ENCODE measurements around the gene CWH43.

Gene CWH43

DNA sequence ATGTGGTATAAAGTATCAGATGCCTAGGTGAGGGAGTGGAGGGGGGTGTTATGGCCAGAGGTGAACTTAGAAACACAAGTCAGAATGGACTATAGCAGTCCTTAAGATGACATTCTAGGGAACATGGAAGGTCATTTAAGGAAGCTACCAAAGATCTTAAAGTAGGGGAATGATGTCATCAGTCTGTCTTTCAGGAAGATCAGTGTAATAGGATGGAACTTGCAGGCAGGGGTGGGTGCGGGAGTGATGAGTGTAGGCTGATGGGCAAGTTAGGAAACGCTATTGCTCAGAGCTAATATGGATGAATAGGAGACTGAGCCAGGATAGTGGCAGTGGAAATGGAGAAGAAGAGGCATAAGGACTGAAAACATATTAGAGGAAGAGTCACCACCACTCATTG is 27.5 kb upstream of the CWH43 start:
- in situ Hi-C loops (cut with HindIII; ENCODE audit: low sequenced_read_pairs), result loop anchor here (25.0 kb wide), 1 partner anchor 396 kb away; no protein-coding TSS in a partner anchor
- TF ChIP-seq, protein P1, sequence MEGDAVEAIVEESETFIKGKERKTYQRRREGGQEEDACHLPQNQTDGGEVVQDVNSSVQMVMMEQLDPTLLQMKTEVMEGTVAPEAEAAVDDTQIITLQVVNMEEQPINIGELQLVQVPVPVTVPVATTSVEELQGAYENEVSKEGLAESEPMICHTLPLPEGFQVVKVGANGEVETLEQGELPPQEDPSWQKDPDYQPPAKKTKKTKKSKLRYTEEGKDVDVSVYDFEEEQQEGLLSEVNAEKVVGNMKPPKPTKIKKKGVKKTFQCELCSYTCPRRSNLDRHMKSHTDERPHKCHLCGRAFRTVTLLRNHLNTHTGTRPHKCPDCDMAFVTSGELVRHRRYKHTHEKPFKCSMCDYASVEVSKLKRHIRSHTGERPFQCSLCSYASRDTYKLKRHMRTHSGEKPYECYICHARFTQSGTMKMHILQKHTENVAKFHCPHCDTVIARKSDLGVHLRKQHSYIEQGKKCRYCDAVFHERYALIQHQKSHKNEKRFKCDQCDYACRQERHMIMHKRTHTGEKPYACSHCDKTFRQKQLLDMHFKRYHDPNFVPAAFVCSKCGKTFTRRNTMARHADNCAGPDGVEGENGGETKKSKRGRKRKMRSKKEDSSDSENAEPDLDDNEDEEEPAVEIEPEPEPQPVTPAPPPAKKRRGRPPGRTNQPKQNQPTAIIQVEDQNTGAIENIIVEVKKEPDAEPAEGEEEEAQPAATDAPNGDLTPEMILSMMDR (IDR thresholded peaks at IDR 0.05; ENCODE audit: low read depth, low read length, missing control alignments), result no peak
- H3K4me3 ChIP-seq (ENCODE audit: low read depth, low read length), result no peak overlapping the region
- DNase-seq (ENCODE audit: low read depth), result no peak

DNA sequence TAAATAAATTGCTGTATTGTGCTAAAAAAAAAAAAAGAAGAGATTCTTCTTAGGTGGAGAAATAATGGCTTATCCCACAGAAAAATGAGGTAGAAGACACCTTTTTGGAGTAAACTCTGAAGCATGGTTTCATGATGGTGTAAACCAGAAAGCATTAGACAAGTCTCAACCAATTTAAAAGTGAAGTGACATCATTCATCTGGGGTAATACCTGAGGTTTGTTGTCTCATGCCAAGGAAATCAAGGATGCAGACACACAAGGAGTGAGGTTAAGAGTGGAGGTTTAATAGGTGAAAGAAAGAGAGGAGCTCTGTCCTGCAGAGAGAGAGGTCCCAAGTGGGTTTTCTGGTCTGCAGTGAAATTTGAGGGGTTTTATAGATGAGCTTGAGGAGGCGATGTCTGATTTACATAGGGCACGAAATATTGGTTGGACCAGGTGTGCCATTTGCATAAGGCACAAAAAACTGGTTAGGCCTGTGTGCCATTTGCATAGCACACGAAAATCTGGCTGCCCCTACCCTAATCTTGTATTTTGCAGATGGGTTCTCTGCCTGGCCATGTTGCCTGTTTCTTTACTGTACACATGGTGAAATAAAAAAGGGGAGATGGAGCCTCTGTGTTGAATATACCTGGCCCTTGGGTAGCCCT is 25.0 kb upstream of the CWH43 start:
- DNase-seq (ENCODE audit: low read depth), result no peak
- no peak overlapping the region for H3K4me3 ChIP-seq (ENCODE audit: low read depth, low read length)
- in situ Hi-C loops (cut with HindIII; ENCODE audit: low sequenced_read_pairs), result loop anchor here (25.0 kb wide), 1 partner anchor 399 kb away; no protein-coding TSS in a partner anchor
- TF ChIP-seq, protein P1 (IDR thresholded peaks at IDR 0.05; ENCODE audit: low read depth, low read length, missing control alignments), result no peak

DNA sequence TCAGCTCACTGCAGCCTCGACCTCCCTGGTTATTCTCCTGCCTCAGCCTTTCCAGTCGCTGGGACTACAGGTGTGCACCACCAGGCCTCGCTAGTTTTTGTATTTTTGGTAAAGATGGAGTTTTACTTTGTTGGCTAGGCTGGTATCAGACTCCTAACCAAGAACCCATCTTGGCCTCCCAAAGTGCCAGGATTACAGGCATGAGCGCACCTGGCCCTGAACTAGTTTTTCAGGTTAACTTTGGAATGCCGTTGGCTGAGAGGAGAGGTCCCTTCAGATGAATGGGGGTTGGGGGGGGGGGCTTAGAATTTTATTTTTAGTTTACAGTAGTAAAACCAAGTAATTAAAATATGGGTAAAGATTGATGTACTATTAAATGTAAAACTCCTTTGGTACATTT is 23.4 kb upstream of the CWH43 start:
- DNase-seq (ENCODE audit: low read depth), result no peak
- TF ChIP-seq, protein P1 (IDR thresholded peaks at IDR 0.05; ENCODE audit: low read depth, low read length, missing control alignments), result no peak
- in situ Hi-C loops (cut with HindIII; ENCODE audit: low sequenced_read_pairs), result loop anchor here (25.0 kb wide), 1 partner anchor 400 kb away; no protein-coding TSS in a partner anchor
- H3K4me3 ChIP-seq (ENCODE audit: low read depth, low read length), result no peak overlapping the region

DNA sequence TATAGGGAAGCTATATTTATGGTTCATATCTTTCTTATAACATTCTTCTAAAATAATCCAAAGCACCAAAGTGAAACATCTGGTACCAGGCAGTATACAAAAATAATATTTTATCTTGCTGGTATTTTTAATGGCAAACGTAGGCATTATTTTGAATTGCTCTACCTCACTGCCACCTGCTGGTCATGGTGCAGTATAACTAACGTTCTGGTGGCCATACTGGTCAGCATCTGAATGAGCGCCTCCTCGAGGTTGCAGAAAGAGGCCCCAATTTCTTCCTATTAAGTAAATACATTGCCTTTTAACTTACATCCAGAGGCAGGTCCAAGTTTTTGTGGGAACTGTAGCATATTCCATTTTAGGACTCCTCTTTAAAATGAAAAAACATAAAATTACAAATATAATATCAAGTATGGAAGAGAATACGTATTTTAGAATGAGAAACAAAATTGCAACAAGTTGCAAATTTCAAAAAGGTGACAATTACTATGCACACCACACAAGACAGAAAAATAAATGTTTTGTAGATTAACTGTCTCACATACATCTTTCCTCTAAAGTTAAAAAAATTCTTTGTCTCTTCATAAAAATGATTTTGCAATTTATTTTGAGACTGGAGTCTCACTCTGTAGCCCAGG is 22.9 kb upstream of the CWH43 start:
- in situ Hi-C loops (cut with HindIII; ENCODE audit: low sequenced_read_pairs), result loop anchor here (25.0 kb wide), 1 partner anchor 401 kb away; no protein-coding TSS in a partner anchor
- TF ChIP-seq, protein P1 (IDR thresholded peaks at IDR 0.05; ENCODE audit: low read depth, low read length, missing control alignments), result peak; percentile 100
- peak; percentile 87 for DNase-seq (ENCODE audit: low read depth)
- H3K4me3 ChIP-seq (ENCODE audit: low read depth, low read length), result no peak overlapping the region

DNA sequence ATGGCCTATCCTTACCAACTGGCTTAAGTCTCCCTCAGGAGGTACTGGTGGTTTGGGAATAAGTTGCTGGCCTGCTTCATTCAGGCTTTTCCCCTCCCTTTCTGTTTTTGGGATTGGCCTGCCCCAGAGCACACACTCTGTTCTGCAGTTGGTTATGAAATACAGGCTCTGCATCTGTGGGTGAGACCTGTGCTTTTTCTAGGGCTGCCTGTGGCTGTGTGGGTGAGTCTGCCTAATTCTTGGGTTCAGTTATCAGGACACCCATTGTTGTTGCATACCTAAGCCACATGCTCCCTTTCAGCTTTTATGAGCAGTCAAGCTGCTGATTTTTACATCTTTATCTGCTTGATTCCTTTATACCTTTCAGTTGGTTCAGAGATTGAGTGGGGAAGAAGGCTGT is 19.0 kb upstream of the CWH43 start:
- no peak overlapping the region for H3K4me3 ChIP-seq (ENCODE audit: low read depth, low read length)
- in situ Hi-C loops (cut with HindIII; ENCODE audit: low sequenced_read_pairs), result loop anchor here (25.0 kb wide), 1 partner anchor 405 kb away; no protein-coding TSS in a partner anchor
- TF ChIP-seq, protein P1 (IDR thresholded peaks at IDR 0.05; ENCODE audit: low read depth, low read length, missing control alignments), result no peak
- no peak for DNase-seq (ENCODE audit: low read depth)

DNA sequence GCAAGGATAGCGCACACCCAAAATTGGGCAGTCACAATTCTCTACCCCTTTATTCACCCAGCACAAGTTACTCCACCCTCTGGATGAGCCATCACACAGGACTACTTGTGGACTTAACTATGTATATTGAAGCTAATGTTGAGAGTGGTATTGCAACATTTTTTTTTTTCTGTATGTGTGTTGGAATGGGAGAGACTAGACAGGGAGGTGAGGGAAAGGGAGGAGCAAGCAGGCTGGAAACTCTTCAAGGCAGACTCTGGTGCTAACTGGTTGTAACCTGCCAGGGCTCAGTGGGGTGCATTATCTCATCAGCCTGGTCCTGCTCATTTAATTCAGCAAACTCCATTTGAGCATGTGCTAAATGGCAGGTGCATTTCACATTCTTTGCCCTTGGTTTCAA is 18.4 kb upstream of the CWH43 start:
- in situ Hi-C loops (cut with HindIII; ENCODE audit: low sequenced_read_pairs), result loop anchor here (25.0 kb wide), 1 partner anchor 405 kb away; no protein-coding TSS in a partner anchor
- DNase-seq (ENCODE audit: low read depth), result no peak
- TF ChIP-seq, protein P1 (IDR thresholded peaks at IDR 0.05; ENCODE audit: low read depth, low read length, missing control alignments), result no peak
- no peak overlapping the region for H3K4me3 ChIP-seq (ENCODE audit: low read depth, low read length)

Data from astrocyte of the cerebellum (primary cell).